ENCODE results near the gene PHF20. TPM values are rescaled to one million over a fixed set of nuclear protein-coding genes. Genes with fewer than 3 reads are reported as not detected.
"Not testable (repeated sequence)": the region's sequence is repeated elsewhere in the genome, so short reads cannot be mapped to it uniquely, and the experiment has no call there.

PHF20 gene
- total and polyA plus RNA-seq, 2 donors (not counting 3 experiments of a cell fraction or from before 2014, with no cell fraction given): 25.0 to 45.8 TPM

GRCh38 chr20:35952080-35952479 is 180.3 kb downstream of the PHF20 start:
- H3K27me3 ChIP-seq (ENCODE audit: control insufficient read depth in 2 of 2, insufficient read depth in 2 of 2, low read length in 2 of 2); FAIRE-seq; H3K36me3 ChIP-seq (ENCODE audit: control insufficient read depth in 2 of 2, extremely low read depth in 1 of 2, insufficient read depth in 2 of 2, low read length in 2 of 2); H3K9ac ChIP-seq (replicated peaks; ENCODE audit: extremely low read depth, insufficient read depth, low read length); H3K27ac ChIP-seq (ENCODE audit: insufficient read depth, low read depth, low read length); H4K20me1 ChIP-seq (replicated peaks; ENCODE audit: control insufficient read depth, extremely low read depth, insufficient read depth, low read length); H3K9me3 ChIP-seq (replicated peaks; ENCODE audit: control insufficient read depth, insufficient read depth, low read length); DNase-seq (ENCODE audit: low read depth, low spot score); H3K9me1 ChIP-seq (replicated peaks; ENCODE audit: control insufficient read depth, extremely low read depth, insufficient read depth, low read length); H2AFZ ChIP-seq (ENCODE audit: low read depth, low read length); H3K4me2 ChIP-seq (ENCODE audit: insufficient read depth, low read length); dilution Hi-C loops (cut with MboI; ENCODE audit: extremely low pct_ligation_motif_present, low sequenced_read_pairs); BruUV-seq (replicated peaks); H3K4me3 ChIP-seq (replicated peaks in 1 of 3; ENCODE audit: insufficient read depth in 1 of 3, low read depth in 1 of 3, low read length in 3 of 3): not testable (repeated sequence)
- ChIA-PET CTCF (interaction anchor here (1.2 to 3.9 kb wide), 2 partner anchors 187 to 250 kb away, joined by 5 to 38 read pairs; no protein-coding TSS in a partner anchor), POLR2A (interaction anchor here (0.7 kb wide), 1 partner anchor 21 kb away, joined by 4 read pairs; no protein-coding TSS in a partner anchor)
- peaks cover 20% of the 10 kb centered on the region for H3K79me2 ChIP-seq (ENCODE audit: control insufficient read depth, insufficient read depth, low read length)
- peak; percentile 11 for TF ChIP-seq POLR2AphosphoS5 (IDR thresholded peaks at IDR 0.05; ENCODE audit: insufficient read depth, low read depth, low read length)
- peaks cover 17% of the 10 kb centered on the region for H3K4me1 ChIP-seq (ENCODE audit: control insufficient read depth, extremely low read depth, insufficient read depth, low read length)
- intact Hi-C loops (cut with micrococcal nuclease): loop anchor here (5.0 kb wide), 2 partner anchors 185 to 335 kb away; partner anchors contain the start of gene SPAG4

GRCh38 chr20:35952480-35953386 is 180.9 kb downstream of the PHF20 start:
- ChIA-PET POLR2A (interaction anchor here (0.7 to 1.5 kb wide), 2 partner anchors 210 to 313 kb away, joined by 3 to 5 read pairs; partner anchors contain the start of gene RBM39), CTCF (interaction anchor here (1.2 to 3.9 kb wide), 6 partner anchors 38 to 250 kb away, joined by 5 to 38 read pairs (median 14); partner anchors contain the start of gene RBM39)
- intact Hi-C loops (cut with micrococcal nuclease): loop anchor here (1.0 to 5.0 kb wide), 3 partner anchors 185 to 335 kb away; partner anchors contain the start of genes RBM39 and SPAG4
- peaks cover 17% of the 10 kb centered on the region for H3K4me1 ChIP-seq (ENCODE audit: control insufficient read depth, extremely low read depth, insufficient read depth, low read length)
- H3K79me2 ChIP-seq (ENCODE audit: control insufficient read depth, insufficient read depth, low read length): peaks cover 20% of the 10 kb centered on the region
- no peaks in the 10 kb centered on the region for H3K9me1 ChIP-seq (replicated peaks; ENCODE audit: control insufficient read depth, extremely low read depth, insufficient read depth, low read length)
- peak overlapping the region; percentile 31 to 93 (median 75) for H3K4me3 ChIP-seq (replicated peaks in 1 of 3; ENCODE audit: insufficient read depth in 1 of 3, low read depth in 1 of 3, low read length in 3 of 3)
- H3K27ac ChIP-seq (ENCODE audit: insufficient read depth, low read depth, low read length): peak overlapping the region; percentile 94
- H3K4me2 ChIP-seq (ENCODE audit: insufficient read depth, low read length): peak overlapping the region; percentile 92
- no peak for TF ChIP-seq CTCF (IDR thresholded peaks at IDR 0.05; ENCODE audit: extremely low read depth in 1 of 2, insufficient read depth in 1 of 2, low read depth in 1 of 2, low read length in 2 of 2)
- TF ChIP-seq JUN (IDR thresholded peaks at IDR 0.05; ENCODE audit: borderline replicate concordance, insufficient read depth, insufficient read length, low read depth): no peak
- peak; percentile 8 for TF ChIP-seq POLR2AphosphoS5 (IDR thresholded peaks at IDR 0.05; ENCODE audit: insufficient read depth, low read depth, low read length)
- TF ChIP-seq FOS (IDR thresholded peaks at IDR 0.05; ENCODE audit: borderline replicate concordance, insufficient read depth, low read length): no peak
- TF ChIP-seq MAX (IDR thresholded peaks at IDR 0.05; ENCODE audit: insufficient read depth, insufficient read length): no peak
- FAIRE-seq (peak; percentile 4), DNase-seq (ENCODE audit: low read depth, low spot score) (peak; percentile 27)
- dilution Hi-C loops (cut with MboI; ENCODE audit: extremely low pct_ligation_motif_present, low sequenced_read_pairs): no loop called here
- H4K20me1 ChIP-seq (replicated peaks; ENCODE audit: control insufficient read depth, extremely low read depth, insufficient read depth, low read length): no peaks in the 10 kb centered on the region
- no peaks in the 10 kb centered on the region for H3K27me3 ChIP-seq (ENCODE audit: control insufficient read depth in 2 of 2, insufficient read depth in 2 of 2, low read length in 2 of 2)
- peaks cover 0 to 3% of the 10 kb centered on the region in 2 experiments for H3K36me3 ChIP-seq (ENCODE audit: control insufficient read depth in 2 of 2, extremely low read depth in 1 of 2, insufficient read depth in 2 of 2, low read length in 2 of 2)
- no TSS peak for BruUV-seq (replicated peaks)
- peak overlapping the region; percentile 97 for H3K9ac ChIP-seq (replicated peaks; ENCODE audit: extremely low read depth, insufficient read depth, low read length)
- H3K9me3 ChIP-seq (replicated peaks; ENCODE audit: control insufficient read depth, insufficient read depth, low read length): no peaks in the 10 kb centered on the region
- H2AFZ ChIP-seq (ENCODE audit: low read depth, low read length): no peak overlapping the region
